Loucy (cell line): Measurements from ENCODE around the gene POU4F3.

ENCODE experiments used
- CTCF ChIP-seq: fragments of 200-600 bp; sonication (generic); conservative IDR thresholded peaks from 2 replicates; pipeline ENCODE4 v1.5.1; 2014; ENCODE audit warnings: mild to moderate bottlenecking, antibody characterized with exemption, low read length
- EZH2phosphoT487 ChIP-seq: fragments of 200-600 bp; IDR thresholded peaks from 2 replicates; pipeline ENCODE4 v1.6.1; 2018; ENCODE audit warnings: antibody characterized with exemption, mild to moderate bottlenecking, moderate library complexity, borderline replicate concordance

- TF ChIP-seq CTCF (no peak), EZH2phosphoT487 (no peak)
These were observed 28.3 kb downstream of the POU4F3 start for GRCh38 chr5:146366904-146367303.
